ENCODE data around the gene TICAM2. TPM values are rescaled to one million over a fixed set of nuclear protein-coding genes. Genes with fewer than 3 reads are reported as not detected.
A peak's percentile ranks its signal among the peaks of the same experiment; 100 is the strongest.

Gene TICAM2
- polyA plus RNA-seq, 4 donors = 2.7 to 5.5 (median 4.7) TPM

DNA sequence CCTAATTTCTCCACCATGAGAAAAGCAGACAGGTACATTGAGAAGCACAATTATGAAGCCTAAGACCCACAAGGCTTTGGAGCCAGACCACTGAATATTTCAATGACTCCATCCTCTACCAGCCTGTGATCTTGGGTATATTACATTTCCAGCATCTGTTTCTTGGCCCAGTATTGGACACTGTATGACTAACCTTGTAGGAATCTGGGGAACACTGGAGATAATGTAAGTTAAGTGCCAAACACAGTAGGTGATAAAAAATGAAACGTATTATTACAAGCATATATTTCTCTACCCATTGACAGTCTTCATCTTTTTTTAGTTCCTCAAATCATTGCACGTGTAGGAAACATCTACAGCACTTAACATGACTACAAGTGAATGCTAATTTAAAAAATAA is 29.1 kb downstream of the TICAM2 start:
- no peak for DNase-seq (ENCODE audit: low read depth in 4 of 4, low spot score in 3 of 4)

GRCh38 chr5:115571441-115571878 is 30.8 kb downstream of the TICAM2 start:
- no peak for DNase-seq (ENCODE audit: low read depth in 4 of 4, low spot score in 3 of 4)

DNA sequence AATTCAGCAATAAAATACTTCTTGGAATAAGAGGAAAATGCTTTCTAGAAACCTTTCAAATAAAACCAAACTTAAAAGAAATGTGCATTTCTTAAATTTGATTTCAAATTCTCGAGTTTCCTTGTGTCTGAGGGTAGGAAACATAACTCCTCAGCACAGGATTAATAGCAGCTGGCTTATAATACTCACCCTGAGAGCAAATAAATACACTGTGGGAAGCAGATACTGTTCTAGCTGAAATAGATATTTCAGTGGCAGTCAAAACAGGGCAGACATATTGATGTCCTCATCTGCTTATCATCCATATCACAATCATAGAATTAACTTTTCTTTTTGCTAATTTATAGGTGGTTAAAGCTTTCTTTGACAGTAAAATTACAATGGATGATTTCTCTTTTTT is 33.6 kb downstream of the TICAM2 start:
- no peak for DNase-seq (ENCODE audit: low read depth in 4 of 4, low spot score in 3 of 4)

DNA sequence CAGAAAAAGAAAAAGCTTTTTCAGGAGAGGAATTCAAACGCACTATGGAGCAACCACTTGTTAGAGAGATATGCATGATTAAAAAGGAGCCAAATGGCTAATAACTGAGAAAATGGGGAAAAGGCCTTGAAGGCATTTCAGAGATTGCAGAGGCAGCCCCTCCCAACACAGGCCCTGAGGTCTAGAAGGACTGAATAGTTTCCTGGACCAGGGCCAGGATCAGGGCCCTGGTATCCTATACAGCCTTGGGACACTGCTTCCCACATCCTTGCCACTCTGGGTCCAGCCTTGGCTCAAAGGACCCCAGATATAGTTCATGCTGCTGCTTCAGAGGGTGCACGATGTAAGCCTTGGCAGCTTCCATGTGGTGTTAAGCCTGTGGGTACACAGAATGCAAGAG is 37.0 kb downstream of the TICAM2 start:
- DNase-seq (ENCODE audit: low read depth in 4 of 4, low spot score in 3 of 4) = no peak

GRCh38 chr5:115561176-115561575 is 41.1 kb downstream of the TICAM2 start:
- no peak for DNase-seq (ENCODE audit: low read depth in 4 of 4, low spot score in 3 of 4)

- no peak for DNase-seq (ENCODE audit: low read depth in 4 of 4, low spot score in 3 of 4)
Measured at GRCh38 chr5:115559524-115559923, 42.8 kb downstream of the TICAM2 start.

DNA sequence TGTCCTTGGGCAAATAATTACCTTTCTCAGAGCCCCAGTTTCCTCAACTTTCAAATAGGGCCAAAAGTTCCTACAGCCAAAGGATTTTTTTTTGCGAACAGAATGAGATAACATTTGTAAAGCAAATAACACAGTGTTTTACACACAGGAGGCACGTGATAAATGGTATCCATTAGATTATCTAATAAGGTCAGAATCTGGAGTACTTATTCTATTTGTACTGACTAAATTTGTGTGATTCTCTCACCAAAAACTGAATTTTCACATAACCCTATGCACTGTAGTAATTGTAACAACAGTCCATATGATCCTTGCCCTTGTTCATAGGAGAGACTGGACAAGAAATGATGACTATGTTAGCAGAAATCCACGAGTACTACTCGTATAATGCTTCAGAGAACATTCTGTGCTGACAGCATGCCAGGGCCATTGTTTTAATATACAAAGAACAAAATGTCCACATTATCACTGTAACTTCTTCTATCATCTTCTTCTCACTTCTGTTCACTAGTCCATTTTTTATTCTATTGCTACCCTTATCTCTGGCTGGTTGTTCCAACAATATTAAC is 43.8 kb downstream of the TICAM2 start:
- no peak for DNase-seq (ENCODE audit: low read depth in 4 of 4, low spot score in 3 of 4)

DNA sequence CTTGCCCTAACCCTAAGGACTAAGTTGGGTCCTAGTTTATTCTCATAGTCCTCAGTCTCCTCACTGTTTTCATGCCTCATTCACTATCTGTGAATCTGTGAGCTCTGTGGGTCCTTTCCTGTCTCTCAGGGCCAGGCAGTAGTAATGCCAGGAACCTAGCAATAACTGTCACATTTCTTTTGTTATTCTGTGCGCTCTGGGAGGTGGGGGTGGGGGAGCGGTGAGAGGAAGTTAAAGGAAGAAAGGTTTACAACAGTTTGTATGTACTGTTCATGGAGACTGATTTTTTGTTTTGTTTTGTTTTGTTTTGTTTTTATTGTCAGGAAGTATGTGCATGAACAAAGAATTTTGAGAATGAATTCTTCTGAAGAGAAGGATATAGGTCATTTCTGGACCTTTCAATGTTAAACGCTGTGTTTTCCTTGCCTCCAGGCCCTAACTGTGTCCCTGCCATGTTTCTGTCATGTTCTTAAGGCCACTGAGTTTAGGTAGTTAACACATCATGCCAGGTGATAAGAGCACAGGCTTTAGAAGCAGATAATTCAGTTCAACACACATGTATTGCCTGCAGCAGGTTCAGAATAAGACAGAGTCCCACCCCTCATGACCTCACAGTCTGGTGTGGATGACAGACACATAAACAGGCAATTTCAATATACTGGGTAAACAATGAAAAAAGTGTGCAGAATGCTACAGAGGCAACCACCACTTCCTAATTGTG is 44.5 kb downstream of the TICAM2 start:
- DNase-seq (ENCODE audit: low read depth in 4 of 4, low spot score in 3 of 4) = no peak

DNA sequence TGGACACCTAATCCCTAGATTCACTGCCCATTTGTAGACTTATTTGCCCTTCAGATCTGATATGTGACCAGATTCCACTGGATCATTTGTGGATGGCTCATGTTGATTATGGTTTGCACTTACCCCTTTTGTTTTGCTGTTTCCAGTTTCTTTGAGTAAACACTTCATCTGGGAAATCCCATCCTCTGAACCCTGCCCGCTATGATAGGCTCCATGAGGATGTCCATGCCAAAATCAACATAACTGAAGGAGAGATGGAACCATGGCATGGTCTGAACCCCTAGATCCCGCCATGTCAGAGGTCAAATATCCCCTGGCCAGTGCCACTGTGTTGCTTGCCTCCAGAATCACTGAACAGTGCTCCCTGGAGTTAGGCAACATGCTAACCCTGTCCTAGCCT is 46.0 kb downstream of the TICAM2 start:
- no peak for DNase-seq (ENCODE audit: low read depth in 4 of 4, low spot score in 3 of 4)

GRCh38 chr5:115555084-115555633 is 47.1 kb downstream of the TICAM2 start:
- no peak for DNase-seq (ENCODE audit: low read depth in 4 of 4, low spot score in 3 of 4)

DNA sequence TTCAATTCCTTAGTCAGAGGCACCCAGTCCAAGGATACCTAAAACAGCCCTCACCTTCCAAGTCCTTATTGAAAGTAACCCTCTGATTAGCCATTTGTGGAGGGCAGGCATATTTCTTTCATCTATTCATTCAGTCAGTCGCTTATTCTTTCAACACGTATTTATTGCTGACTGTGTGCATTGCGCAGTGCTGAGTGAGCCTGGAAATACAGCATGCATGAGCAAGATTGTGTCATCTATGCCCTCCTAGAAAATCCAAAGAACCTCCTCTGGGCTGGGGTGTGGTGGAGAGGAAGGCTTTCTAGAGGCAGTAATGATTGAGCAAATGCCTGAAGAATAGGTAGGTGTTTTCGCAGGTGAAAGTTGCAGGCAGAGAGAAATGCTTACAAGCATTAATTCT is 49.2 kb downstream of the TICAM2 start:
- DNase-seq (ENCODE audit: low read depth in 4 of 4, low spot score in 3 of 4) = no peak

DNA sequence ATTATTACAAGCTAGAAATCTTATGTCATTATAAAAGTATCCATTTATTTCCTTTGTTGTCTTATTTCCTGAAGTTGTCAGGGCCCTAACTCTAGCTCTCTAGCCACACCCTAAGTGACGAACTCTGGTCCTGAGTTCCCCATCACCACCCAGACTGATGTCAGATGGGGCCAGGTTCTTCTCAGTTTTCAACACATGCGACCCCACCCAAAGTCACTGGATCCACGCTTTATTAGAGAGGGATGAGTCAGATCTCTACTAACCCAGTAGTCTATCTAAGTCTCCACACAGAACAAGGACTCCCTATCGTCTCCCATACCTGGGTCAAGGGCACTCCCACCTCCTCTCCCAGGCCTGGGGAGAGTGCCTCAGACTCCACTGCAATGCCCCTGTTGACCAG is 50.9 kb downstream of the TICAM2 start:
- DNase-seq (ENCODE audit: low read depth in 4 of 4, low spot score in 3 of 4) = no peak

DNA sequence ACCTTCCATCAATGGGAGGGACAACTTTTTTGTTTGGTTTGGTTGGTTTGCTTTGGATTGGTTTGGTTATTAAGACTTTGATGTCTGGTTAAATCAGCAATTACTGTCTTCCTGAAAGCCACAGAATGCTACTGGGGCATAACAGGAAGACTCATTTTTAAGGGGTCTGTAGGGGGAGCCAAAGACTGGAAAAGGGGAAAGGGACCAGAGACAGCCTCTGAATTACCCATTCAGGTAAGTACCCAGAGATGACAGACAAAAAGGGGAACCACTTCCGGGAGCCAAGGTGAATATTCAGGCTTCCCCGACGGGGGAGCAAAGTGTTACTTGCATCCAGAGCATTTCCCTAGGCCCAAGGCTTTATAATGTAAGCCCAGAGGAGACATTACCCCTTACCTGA is 53.1 kb downstream of the TICAM2 start:
- no peak for DNase-seq (ENCODE audit: low read depth in 4 of 4, low spot score in 3 of 4)

DNA sequence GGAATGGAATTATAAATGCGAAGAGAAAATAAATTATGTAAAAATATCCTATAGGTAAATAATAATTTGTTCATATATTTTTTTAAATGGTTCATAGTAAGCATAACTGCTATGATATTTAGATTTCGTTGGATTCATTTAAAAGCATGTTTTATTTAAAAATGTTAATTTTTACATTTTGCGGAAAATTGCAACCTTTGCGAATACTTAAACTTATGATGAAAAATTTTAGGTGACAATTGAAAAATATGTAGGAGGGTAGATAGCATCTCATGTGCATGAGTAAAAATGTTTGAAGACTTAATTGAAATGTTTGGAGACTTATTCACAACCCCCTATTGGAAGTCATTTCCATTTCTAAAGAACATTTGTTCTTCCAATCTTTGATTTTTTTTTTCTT is 53.6 kb downstream of the TICAM2 start:
- no peak for DNase-seq (ENCODE audit: low read depth in 4 of 4, low spot score in 3 of 4)

DNA sequence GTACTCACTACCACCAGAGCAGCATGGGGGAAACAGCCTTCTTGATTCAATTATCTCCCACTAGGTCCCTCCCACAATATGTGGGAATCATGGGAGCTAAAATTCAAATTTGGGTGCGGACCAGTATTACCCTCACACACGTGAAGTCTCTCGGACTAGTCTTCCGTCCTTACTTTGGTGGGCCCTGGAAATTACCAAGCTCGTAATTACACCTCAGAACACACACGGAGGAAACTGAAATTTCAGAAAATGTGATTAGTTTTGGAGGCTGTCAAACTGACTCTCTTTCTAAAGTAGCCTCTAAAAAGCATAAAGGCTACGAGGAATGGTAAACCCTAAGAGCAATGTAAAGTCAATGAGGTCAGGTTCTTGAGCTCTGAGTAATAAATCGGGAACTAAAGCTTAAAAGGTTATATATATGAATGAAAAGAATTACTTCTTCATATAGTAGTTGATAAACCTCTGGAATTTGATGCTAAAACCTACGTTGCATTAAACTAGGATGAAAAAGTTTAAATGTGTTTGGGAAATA is 56.9 kb downstream of the TICAM2 start:
- DNase-seq (ENCODE audit: low read depth in 4 of 4, low spot score in 3 of 4) = no peak

DNA sequence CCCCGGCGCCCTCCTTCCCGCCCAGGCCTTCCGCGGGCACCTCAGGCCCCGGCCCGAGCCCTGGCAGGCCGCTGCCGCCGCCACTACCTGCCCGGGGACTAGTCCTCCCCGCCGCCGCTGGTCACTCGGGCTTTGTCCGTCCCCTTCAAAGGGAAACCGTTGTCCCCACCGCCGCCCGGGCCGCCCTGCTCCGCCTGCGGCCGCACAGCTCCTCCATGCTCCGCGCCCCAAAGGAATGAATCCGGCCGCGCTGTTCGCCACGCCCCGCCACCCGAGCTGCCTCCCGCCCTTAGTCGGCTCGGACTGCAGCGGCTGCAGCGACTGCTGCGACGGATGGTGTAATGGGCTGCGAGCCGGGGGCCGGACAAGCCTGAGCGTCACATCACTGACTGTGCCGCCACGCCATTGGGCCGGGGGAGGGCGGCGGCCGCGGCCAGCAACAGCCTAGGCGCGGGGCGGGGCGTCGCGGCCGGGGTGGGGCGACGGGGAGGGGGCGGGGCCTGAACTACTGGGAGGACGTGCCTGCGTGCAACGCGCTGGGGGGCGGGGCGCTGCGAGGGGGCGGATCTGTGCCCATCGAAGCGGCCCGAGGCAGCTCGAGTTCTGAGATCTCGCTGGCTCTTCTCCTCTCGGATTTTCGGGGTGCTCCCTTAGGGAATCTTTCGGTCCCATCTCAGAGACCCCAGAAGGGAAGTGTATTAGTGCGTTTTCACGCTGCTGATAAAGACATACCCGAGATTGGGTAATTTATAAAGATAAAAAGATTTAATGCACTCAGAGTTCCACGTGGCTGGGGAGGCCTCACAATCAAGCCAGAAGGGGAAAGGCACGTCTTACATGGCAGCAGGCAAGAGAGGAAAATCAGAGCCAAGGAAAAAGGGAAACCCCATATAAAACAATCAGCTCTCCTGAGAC is 57.6 kb downstream of the TICAM2 start, which contains the start of gene FEM1C:
Gene FEM1C, minus strand, starts transcription at position 340 of the 915 bp plus-strand sequence. CDS start 1,282 bp downstream, outside the sequence.
- DNase-seq (ENCODE audit: low read depth in 4 of 4, low spot score in 3 of 4) = peak; percentile 88 to 91 (median 90)

DNA sequence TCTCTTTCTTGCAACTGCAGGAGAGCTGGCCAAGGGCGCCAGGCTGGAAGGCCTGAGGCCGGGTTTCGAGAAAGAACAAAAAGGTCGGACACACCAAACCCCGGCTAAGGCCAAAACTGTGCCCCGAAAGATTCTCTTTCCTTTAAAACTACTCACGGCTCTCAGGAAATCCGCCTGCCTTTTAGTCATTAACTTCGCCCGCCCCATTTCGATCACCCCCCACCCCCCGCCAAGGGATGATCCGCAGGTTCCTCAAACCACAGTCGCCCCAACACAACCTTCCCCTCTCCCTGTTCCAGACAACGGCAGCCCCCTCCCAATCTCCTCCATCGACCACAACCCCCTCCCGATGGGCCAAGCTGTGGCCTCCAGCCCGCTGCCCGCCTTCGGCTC is 58.2 kb downstream of the TICAM2 start:
- DNase-seq (ENCODE audit: low read depth in 4 of 4, low spot score in 3 of 4) = peak in 2 of 4 donors; percentile 33 to 55

- peak in 3 of 4 donors; percentile 36 to 56 (median 38) for DNase-seq (ENCODE audit: low read depth in 4 of 4, low spot score in 3 of 4)
Measured at GRCh38 chr5:115543365-115544042, 58.8 kb downstream of the TICAM2 start.

GRCh38 chr5:115542651-115543364 is 59.5 kb downstream of the TICAM2 start:
- DNase-seq (ENCODE audit: low read depth in 4 of 4, low spot score in 3 of 4) = no peak

GRCh38 chr5:115542086-115542485 is 60.2 kb downstream of the TICAM2 start:
- DNase-seq (ENCODE audit: low read depth in 4 of 4, low spot score in 3 of 4) = no peak
